Naive thymus-derived CD4-positive, alpha-beta T cell (primary cell): Measurements from ENCODE around the gene SF1. TPM values are rescaled to one million over a fixed set of nuclear protein-coding genes. Genes with fewer than 3 reads are reported as not detected.
A peak's percentile ranks its signal among the peaks of the same experiment; 100 is the strongest.

Experiments used
- ATAC-seq: fragments of 150-1000 bp; cut with Tn5 transposase; 2 replicates; pipeline ENCODE4 v1.10.0; 2021; ENCODE audit warnings: mild to moderate bottlenecking, moderate library complexity
- CTCF ChIA-PET: fragments of 350-600 bp; sonication (Branson Sonifier 250); formaldehyde crosslinking; loops from one replicate; lab custom pipeline; 2021; ENCODE audit warnings: antibody characterized with exemption; lab: Charles Lee
- POLR2A ChIA-PET: fragments of 350-600 bp; sonication (Branson Sonifier 250); formaldehyde crosslinking; loops from one replicate; lab custom pipeline; 2021; ENCODE audit warnings: antibody characterized with exemption, inconsistent platforms; lab: Charles Lee
- DNase-seq, 9 donors: peaks; one replicate each; pipeline versions ENCODE4 v3.0.0 to v3.0.0-alpha.2; 2020 to 2022; ENCODE audit warnings: mixed read lengths in 1 of 9
- H3K27ac ChIP-seq: one replicate; pipeline ENCODE4 v1.7.0; 2013; ENCODE audit warnings: mild to moderate bottlenecking, low read depth, low read length, moderate library complexity
- H3K27me3 ChIP-seq, 2 donors: one replicate each; pipeline ENCODE4 v1.7.0; 2013; ENCODE audit warnings: low read length in 2 of 2, mild to moderate bottlenecking in 2 of 2, moderate library complexity in 2 of 2; ENCODE audit not compliant: control insufficient read depth in 2 of 2, insufficient read depth in 2 of 2
- H3K36me3 ChIP-seq, 3 experiments: 1 replicate in 2 of 3; 2 replicates in 1 of 3; pipeline ENCODE4 v1.7.0; 2013; ENCODE audit warnings: low read length in 3 of 3, mild to moderate bottlenecking in 3 of 3, moderate library complexity in 1 of 3; ENCODE audit not compliant: insufficient read depth in 3 of 3, control insufficient read depth in 2 of 3
- H3K4me1 ChIP-seq, 2 donors: one replicate each; pipeline ENCODE4 v1.7.0; 2013; ENCODE audit warnings: low read length in 2 of 2, mild to moderate bottlenecking in 2 of 2, moderate library complexity in 1 of 2; ENCODE audit not compliant: control insufficient read depth in 2 of 2, insufficient read depth in 2 of 2
- H3K4me3 ChIP-seq: 2 replicates; pipeline ENCODE4 v1.7.0; 2013; ENCODE audit warnings: mild to moderate bottlenecking, low read length
- H3K9me3 ChIP-seq, 3 experiments: 1 replicate in 2 of 3; 2 replicates in 1 of 3; pipeline ENCODE4 v1.7.0; 2013; ENCODE audit warnings: low read length in 3 of 3; ENCODE audit not compliant: control insufficient read depth in 2 of 3
- H3K27ac Mint-ChIP-seq, 9 donors: one replicate each; pipeline ENCODE4 v1.8.0; 2020 to 2022; ENCODE audit warnings: mixed read lengths in 9 of 9, mild to moderate bottlenecking in 8 of 9, moderate library complexity in 5 of 9, inconsistent platforms in 2 of 9
- H3K27me3 Mint-ChIP-seq, 5 donors: one replicate each; pipeline ENCODE4 v1.8.0; 2021 to 2022; ENCODE audit warnings: mixed read lengths in 5 of 5, mild to moderate bottlenecking in 1 of 5
- H3K36me3 Mint-ChIP-seq, 5 donors: one replicate each; pipeline ENCODE4 v1.8.0; 2020 to 2022; ENCODE audit warnings: mixed read lengths in 5 of 5, mild to moderate bottlenecking in 3 of 5, inconsistent platforms in 1 of 5
- H3K4me1 Mint-ChIP-seq, 7 donors: one replicate each; pipeline ENCODE4 v1.8.0; 2020 to 2022; ENCODE audit warnings: mixed read lengths in 7 of 7, mild to moderate bottlenecking in 3 of 7, inconsistent platforms in 1 of 7
- H3K4me3 Mint-ChIP-seq, 10 donors: one replicate each; pipeline ENCODE4 v1.8.0; 2020 to 2022; ENCODE audit warnings: mild to moderate bottlenecking in 10 of 10, mixed read lengths in 10 of 10, moderate library complexity in 6 of 10, inconsistent platforms in 2 of 10
- H3K9me3 Mint-ChIP-seq, 11 donors: one replicate each; pipeline ENCODE4 v1.8.0; 2020 to 2022; ENCODE audit warnings: mixed read lengths in 11 of 11, mild to moderate bottlenecking in 4 of 11, inconsistent platforms in 1 of 11, moderate library complexity in 1 of 11
- intact Hi-C, 2 donors: fragments of 100-400 bp; cut with micrococcal nuclease; formaldehyde crosslinking; loops; one replicate each; pipeline ENCODE4 v1.15.1; 2023
- polyA plus RNA-seq, 2 donors: library from polyadenylated mRNA; unstranded; fragments of 300-500 nt; fragmentation: Illumina TruSeq; gene quantifications; one replicate each; pipeline ENCODE4 v1.2.3, GENCODE V29; 2021
- total RNA-seq, 6 experiments: library from RNA in 5 of 6; stranded (reverse) in 5 of 6; gene quantifications; 1 replicate in 5 of 6; 2 replicates in 1 of 6; pipeline ENCODE4 v1.2.3 and lab custom pipeline; 2021 to 2026

The SF1 gene
- total and polyA plus RNA-seq, 7 experiments from 2014 or later, result 101 to 1,612 (median 901) TPM

DNA sequence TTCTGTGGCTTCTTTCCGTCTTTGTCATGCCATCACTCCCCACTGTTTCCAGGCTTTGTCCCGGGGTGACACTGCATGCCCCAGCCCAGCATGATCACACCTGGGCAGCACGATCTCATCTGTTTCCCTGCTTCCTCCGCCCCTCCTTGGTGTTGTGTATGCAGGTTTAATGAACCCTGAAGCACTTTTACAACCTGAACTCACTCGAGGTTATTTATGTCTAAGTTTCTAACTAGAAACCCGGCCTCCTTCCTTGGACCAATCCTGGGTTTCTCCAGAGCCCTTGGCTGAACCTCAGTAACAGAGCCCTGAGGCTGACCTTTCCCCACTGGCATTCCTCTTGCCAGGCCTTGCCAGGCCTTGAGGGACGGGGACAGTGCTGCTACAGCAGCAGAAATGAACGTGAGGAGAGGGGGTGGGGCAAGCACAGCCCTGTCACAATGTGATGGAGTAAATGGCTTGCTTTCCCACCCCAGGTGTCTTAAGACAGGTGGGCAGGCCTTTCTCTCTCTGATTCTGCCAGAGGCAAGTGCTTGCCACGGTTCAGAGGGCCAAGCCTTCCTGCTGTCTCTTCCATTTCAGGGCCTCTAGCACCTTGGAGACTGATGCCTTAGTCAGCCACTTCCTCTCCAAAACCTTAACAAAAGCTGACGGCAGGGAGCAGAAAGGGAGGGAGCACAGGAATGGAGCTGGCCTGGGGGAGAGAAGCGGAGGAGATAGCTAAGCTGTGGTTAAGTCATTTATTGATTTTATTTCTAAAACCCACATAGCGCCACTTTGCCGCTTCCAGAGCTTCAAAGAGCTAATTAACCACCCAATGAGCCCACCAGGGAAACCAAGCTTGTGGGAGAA, 15.4 kb downstream of the SF1 start:
- intact Hi-C loops, result no loop called here
- H3K27ac ChIP-seq, result peak overlapping the region; percentile 60
- H3K27me3 ChIP-seq, result no peaks in the 10 kb centered on the region
- ChIA-PET POLR2A (interaction anchor here (0.6 to 39.7 kb wide), 14 partner anchors 2 to 372 kb away, joined by 3 to 1956 read pairs (median 4); partner anchors contain the start of genes MAP4K2, MEN1, PYGM and RASGRP2), CTCF (interaction anchor here (0.5 to 19.1 kb wide), 8 partner anchors 9 to 204 kb away, joined by 3 to 305 read pairs (median 8); partner anchors contain the start of genes RASGRP2 and SF1)
- peaks cover 62 to 92% (median 81%) of the 10 kb centered on the region in 7 donors for H3K4me1 Mint-ChIP-seq
- ATAC-seq (peak; percentile 5), DNase-seq (peak in 4 of 9 donors; percentile 28 to 48 (median 43))
- peaks cover 20 to 46% (median 39%) of the 10 kb centered on the region in 5 donors for H3K36me3 Mint-ChIP-seq
- no peaks in the 10 kb centered on the region for H3K9me3 ChIP-seq
- peaks cover 66 to 90% of the 10 kb centered on the region in 2 donors for H3K4me1 ChIP-seq
- peak overlapping the region; percentile 41 for H3K4me3 ChIP-seq
- H3K27me3 Mint-ChIP-seq, result no peaks in the 10 kb centered on the region
- peak overlapping the region; percentile 87 to 97 (median 92) for H3K27ac Mint-ChIP-seq
- peaks cover 0 to 9% (median 0%) of the 10 kb centered on the region in 11 donors for H3K9me3 Mint-ChIP-seq
- H3K36me3 ChIP-seq, result peaks cover 14 to 45% (median 19%) of the 10 kb centered on the region in 3 experiments
- H3K4me3 Mint-ChIP-seq, result peak overlapping the region; percentile 72 to 96 (median 84)

DNA sequence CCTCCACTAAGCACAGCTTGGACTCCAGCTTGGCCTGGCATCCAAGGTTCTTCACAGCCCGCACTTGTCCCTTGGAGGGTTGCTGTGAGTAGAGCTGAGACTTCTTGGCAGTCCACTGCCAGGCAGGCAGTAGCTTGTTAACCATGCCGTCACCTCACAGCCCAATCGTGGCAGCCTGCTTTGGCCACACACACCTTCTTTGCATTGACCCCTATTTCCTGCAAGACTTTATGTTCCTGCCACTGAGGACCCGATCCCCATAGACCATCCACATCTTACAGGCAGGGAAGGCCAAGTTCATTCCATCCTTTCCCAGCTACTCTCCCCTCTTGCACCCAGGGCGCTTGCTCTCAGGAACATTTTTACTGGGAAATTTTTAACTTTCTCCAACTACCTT, 16.1 kb downstream of the SF1 start:
- Mint-ChIP-seq H3K36me3 (peaks cover 16 to 40% (median 33%) of the 10 kb centered on the region in 5 donors), H3K4me1 (peaks cover 56 to 92% (median 79%) of the 10 kb centered on the region in 7 donors), H3K27ac (peak overlapping the region; percentile 87 to 97 (median 92)), H3K4me3 (peak overlapping the region; percentile 59 to 96 (median 84)), H3K9me3 (peaks cover 0 to 9% (median 0%) of the 10 kb centered on the region in 11 donors), H3K27me3 (no peaks in the 10 kb centered on the region)
- peaks cover 8 to 38% (median 13%) of the 10 kb centered on the region in 3 experiments for H3K36me3 ChIP-seq
- DNase-seq (peak in 1 of 9 donors; percentile 13), ATAC-seq (no peak)
- H3K4me3 ChIP-seq, result no peak overlapping the region
- no peaks in the 10 kb centered on the region for H3K9me3 ChIP-seq
- H3K27ac ChIP-seq, result peak overlapping the region; percentile 60
- ChIA-PET CTCF (interaction anchor here (0.5 to 19.1 kb wide), 6 partner anchors 9 to 204 kb away, joined by 4 to 305 read pairs (median 8); partner anchors contain the start of gene RASGRP2), POLR2A (interaction anchor here (0.6 to 39.7 kb wide), 5 partner anchors 3 to 736 kb away, joined by 3 to 1956 read pairs (median 7); partner anchors contain the start of genes MALAT1, PYGM, RASGRP2 and SF1)
- H3K27me3 ChIP-seq, result no peaks in the 10 kb centered on the region
- intact Hi-C loops, result no loop called here
- peaks cover 60 to 85% of the 10 kb centered on the region in 2 donors for H3K4me1 ChIP-seq

DNA sequence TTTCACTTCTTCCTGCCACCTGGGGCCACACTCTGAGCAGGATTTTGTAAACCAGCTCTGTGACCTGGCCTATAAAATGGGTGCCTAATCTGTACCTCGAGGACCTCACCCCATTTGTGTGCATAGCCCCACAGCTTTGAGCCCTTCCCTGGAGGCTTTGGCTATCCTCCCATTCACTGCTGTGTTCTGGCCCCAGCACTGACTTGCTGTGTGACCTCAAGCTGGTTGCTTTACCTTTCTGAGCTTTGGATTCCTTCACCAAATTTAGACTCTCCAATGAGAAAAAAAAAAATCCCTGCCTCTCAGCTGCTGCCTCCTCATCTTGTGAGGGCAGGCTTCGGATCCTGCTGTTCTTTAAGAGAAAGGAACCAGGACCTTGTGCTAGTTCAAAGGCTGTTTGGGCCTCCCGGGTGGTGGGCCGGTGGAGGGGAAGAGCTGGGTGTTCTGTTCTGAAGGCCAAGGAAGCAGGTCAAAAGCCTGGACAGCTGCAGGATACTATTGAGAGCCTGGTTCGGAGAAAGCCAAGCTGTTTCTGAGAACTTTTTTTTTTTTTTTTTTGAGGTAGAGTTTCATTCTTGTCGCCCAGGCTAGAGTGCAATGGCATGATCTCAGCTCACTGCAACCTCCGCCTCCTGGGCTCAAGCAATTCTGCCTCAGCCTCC, 17.5 kb downstream of the SF1 start:
- CTCF ChIA-PET, result interaction anchor here (0.7 to 19.1 kb wide), 5 partner anchors 14 to 555 kb away, joined by 4 to 305 read pairs (median 7); partner anchors contain the start of genes RASGRP2 and SF1
- H3K4me1 Mint-ChIP-seq, result peaks cover 51 to 82% (median 69%) of the 10 kb centered on the region in 7 donors
- H3K27me3 Mint-ChIP-seq, result no peaks in the 10 kb centered on the region
- Histone ChIP-seq H3K36me3 (peaks cover 4 to 27% (median 6%) of the 10 kb centered on the region in 3 experiments), H3K27ac (peak overlapping the region; percentile 49), H3K4me3 (no peak overlapping the region), H3K27me3 (no peaks in the 10 kb centered on the region), H3K9me3 (no peaks in the 10 kb centered on the region), H3K4me1 (peaks cover 56 to 75% of the 10 kb centered on the region in 2 donors)
- peak overlapping the region; percentile 54 to 96 (median 75) for H3K4me3 Mint-ChIP-seq
- H3K27ac Mint-ChIP-seq, result peak overlapping the region; percentile 86 to 95 (median 92)
- intact Hi-C loops, result no loop called here
- POLR2A ChIA-PET, result interaction anchor here (0.6 to 39.7 kb wide), 7 partner anchors 4 to 430 kb away, joined by 3 to 1956 read pairs (median 4); partner anchors contain the start of genes PYGM, RASGRP2 and SF1
- ATAC-seq (no peak), DNase-seq (peak in 3 of 9 donors; percentile 28 to 46 (median 39))
- H3K9me3 Mint-ChIP-seq, result peaks cover 0 to 9% (median 0%) of the 10 kb centered on the region in 11 donors
- peaks cover 16 to 32% (median 23%) of the 10 kb centered on the region in 5 donors for H3K36me3 Mint-ChIP-seq

DNA sequence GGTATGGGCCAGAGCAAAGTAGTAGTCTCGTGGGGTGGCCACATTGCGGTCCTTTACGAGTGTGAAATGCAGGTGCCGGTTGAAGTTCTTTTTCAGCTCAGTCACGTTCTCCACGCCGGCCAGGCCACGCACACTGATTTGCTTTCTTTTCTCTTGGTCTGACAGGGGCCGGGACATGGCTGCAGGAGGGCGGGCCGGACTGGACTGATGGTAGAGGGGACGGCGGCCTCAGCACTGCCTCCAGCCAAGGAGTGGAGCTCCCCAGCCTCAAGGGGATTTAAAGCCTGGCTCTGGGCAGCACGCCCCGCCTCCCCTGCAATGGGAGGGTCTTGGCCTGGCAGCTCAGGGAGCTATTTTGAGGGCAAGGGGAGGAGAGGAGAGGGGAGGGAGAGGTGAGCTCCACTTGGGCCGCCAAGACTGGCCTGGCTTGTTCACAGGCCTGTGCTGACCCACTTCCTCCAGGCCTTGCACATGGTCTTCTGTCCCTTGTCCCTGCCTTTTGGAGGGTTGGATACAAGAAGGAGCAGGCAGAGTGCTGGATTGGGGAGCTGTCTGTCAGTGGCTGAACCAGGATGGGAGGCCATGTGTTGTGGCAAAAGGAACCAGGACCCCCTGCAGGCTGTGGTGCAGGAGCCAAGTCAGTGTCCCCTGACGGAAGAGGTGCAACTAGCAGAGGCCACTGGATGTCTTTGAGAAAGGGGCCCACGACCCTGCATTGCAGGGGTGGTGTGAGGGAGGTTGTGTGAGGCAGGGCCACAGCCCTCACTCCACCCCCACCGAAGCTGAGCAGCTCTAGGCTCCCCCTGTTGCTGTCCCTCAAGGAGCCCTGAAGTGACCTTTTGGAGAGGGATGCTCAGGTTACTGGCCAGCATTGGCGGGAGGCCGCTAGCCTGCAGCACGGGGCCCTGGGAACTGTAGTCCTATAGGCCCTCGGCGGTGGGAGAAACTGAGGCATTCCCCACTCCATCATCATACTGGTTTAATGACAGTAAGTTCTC, 18.3 kb downstream of the SF1 start, which contains the start of gene PYGM:
PYGM (minus strand) TSS at position 253 of the 998 bp plus-strand sequence; CDS start at position 177, 76 bp downstream.
- Histone ChIP-seq H3K4me1 (peaks cover 51 to 70% of the 10 kb centered on the region in 2 donors), H3K36me3 (peaks cover 0 to 20% (median 4%) of the 10 kb centered on the region in 3 experiments), H3K27me3 (no peaks in the 10 kb centered on the region), H3K9me3 (no peaks in the 10 kb centered on the region), H3K27ac (peak within 1 kb of the TSS; percentile 49), H3K4me3 (no peak within 1 kb of the TSS)
- POLR2A ChIA-PET, result interaction anchor here (0.6 to 39.7 kb wide), 7 partner anchors 5 to 430 kb away, joined by 3 to 1956 read pairs (median 4); partner anchors contain the start of genes PYGM, RASGRP2 and SF1
- peak within 1 kb of the TSS; percentile 54 to 96 (median 75) for H3K4me3 Mint-ChIP-seq
- H3K36me3 Mint-ChIP-seq, result peaks cover 12 to 25% (median 16%) of the 10 kb centered on the region in 5 donors
- no peaks in the 10 kb centered on the region for H3K27me3 Mint-ChIP-seq
- CTCF ChIA-PET, result interaction anchor here (0.9 to 19.1 kb wide), 6 partner anchors 8 to 556 kb away, joined by 3 to 305 read pairs (median 6); partner anchors contain the start of genes RASGRP2 and SF1
- H3K4me1 Mint-ChIP-seq, result peaks cover 44 to 74% (median 62%) of the 10 kb centered on the region in 7 donors
- DNase-seq, result peak in 1 of 9 donors; percentile 24
- H3K27ac Mint-ChIP-seq, result peak within 1 kb of the TSS; percentile 86 to 95 (median 92)
- ATAC-seq, result no peak
- intact Hi-C loops, result no loop called here
- peaks cover 0 to 9% (median 0%) of the 10 kb centered on the region in 11 donors for H3K9me3 Mint-ChIP-seq

DNA sequence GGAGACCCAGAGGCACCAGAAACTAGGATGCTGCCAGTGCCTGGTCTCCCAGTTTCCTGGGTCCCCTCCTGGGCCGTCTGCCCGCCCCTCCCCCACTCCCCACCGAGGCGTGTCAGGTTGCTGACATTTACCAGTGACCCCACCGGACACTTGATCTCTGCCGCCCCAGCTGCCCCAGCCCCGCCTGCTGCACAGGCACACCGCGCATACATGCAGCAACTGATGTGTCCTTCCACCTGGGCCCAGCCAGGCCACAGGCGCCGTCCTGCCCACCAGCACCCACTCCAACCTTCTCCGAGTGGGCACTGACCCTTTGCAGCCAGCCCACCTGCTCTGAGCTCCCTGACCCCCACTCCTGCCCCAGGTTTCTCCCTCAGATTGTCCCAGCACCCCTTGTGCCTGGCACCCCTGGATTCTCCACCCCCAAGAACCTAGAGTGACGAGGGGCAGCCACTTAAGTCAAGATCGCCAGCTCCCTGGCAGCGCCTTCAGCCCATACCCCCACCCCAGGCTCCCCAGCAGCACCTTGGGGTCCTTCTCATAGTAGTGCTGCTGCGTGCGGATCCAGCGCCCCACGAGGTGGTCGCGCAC, 19.1 kb downstream of the SF1 start:
- Histone ChIP-seq H3K36me3 (peaks cover 0 to 19% (median 0%) of the 10 kb centered on the region in 3 experiments), H3K27ac (peak overlapping the region; percentile 11), H3K9me3 (no peaks in the 10 kb centered on the region), H3K27me3 (no peaks in the 10 kb centered on the region), H3K4me3 (no peak overlapping the region), H3K4me1 (peaks cover 43 to 64% of the 10 kb centered on the region in 2 donors)
- peaks cover 5 to 17% (median 8%) of the 10 kb centered on the region in 5 donors for H3K36me3 Mint-ChIP-seq
- H3K4me1 Mint-ChIP-seq, result peaks cover 36 to 66% (median 54%) of the 10 kb centered on the region in 7 donors
- no peak for ATAC-seq
- CTCF ChIA-PET, result interaction anchor here (0.9 to 19.1 kb wide), 3 partner anchors 9 to 25 kb away, joined by 3 to 305 read pairs (median 3); partner anchors contain the start of gene RASGRP2
- peaks cover 0 to 6% (median 0%) of the 10 kb centered on the region in 11 donors for H3K9me3 Mint-ChIP-seq
- intact Hi-C loops, result no loop called here
- H3K4me3 Mint-ChIP-seq, result peak overlapping the region in 5 of 10 donors; percentile 41 to 96 (median 54)
- peak overlapping the region; percentile 18 to 94 (median 87) for H3K27ac Mint-ChIP-seq
- POLR2A ChIA-PET, result interaction anchor here (1.2 to 39.7 kb wide), 3 partner anchors 6 to 89 kb away, joined by 3 to 1956 read pairs (median 1956); partner anchors contain the start of genes PYGM, RASGRP2 and SF1
- peak in 1 of 9 donors; percentile 24 for DNase-seq
- H3K27me3 Mint-ChIP-seq, result no peaks in the 10 kb centered on the region
